PC-3 (cell line): Measurements from ENCODE around the gene OXSR1.

Source experiments
- CTCF ChIP-seq: fragments of 300-600 bp; sonication (generic); conservative IDR thresholded peaks from 2 replicates; pipeline ENCODE4 v1.5.1; 2017; ENCODE audit warnings: antibody characterized with exemption, low read depth, mild to moderate bottlenecking, low read length
- EZH2 ChIP-seq: fragments of 300-600 bp; sonication (generic); IDR thresholded peaks from one replicate; pipeline ENCODE4 v1.6.1; 2017; ENCODE audit warnings: antibody characterized with exemption, mild to moderate bottlenecking, low read length; ENCODE audit not compliant: unreplicated experiment
- EZH2phosphoT487 ChIP-seq: fragments of 300-600 bp; sonication (generic); IDR thresholded peaks from 2 replicates; pipeline ENCODE4 v1.6.1; 2018; ENCODE audit warnings: mild to moderate bottlenecking, antibody characterized with exemption, low read length, borderline replicate concordance

- no peak for TF ChIP-seq CTCF
- no peak for TF ChIP-seq EZH2phosphoT487
- no peak for TF ChIP-seq EZH2
Measured at GRCh38 chr3:38264353-38264771, 99.0 kb downstream of the OXSR1 start.
